ENCODE data around the gene MAML3. TPM values are rescaled to one million over a fixed set of nuclear protein-coding genes. Genes with fewer than 3 reads are reported as not detected.

Gene MAML3
- total RNA-seq (1 to 10 TPM; 1.3 to 4.6 (median 2.8) TPM), polyA plus RNA-seq (1 to 10 TPM; 1.1 to 1.2 TPM)
- long read RNA-seq, donor 1, full-length matches to known transcripts, result 1 of 2 reads
- long read RNA-seq, donor 1, partial matches to known transcripts, result 0 of 2 reads
- long read RNA-seq, donor 1, other reads (novel, unspliced or antisense), result 1 of 2 reads
- long read RNA-seq, donor 2, partial matches to known transcripts, result 0 of 2 reads
- long read RNA-seq, donor 2, other reads (novel, unspliced or antisense), result 2 of 2 reads
- long read RNA-seq, donor 3, partial matches to known transcripts, result 1 of 3 reads
- long read RNA-seq, donor 3, other reads (novel, unspliced or antisense), result 2 of 3 reads

GRCh38 chr4:140153718-140154571 lies at the start of gene MAML3:
Gene MAML3, minus strand, starts transcription at chr4:140154184. Its CDS starts 857 bp downstream, at chr4:140153327.
- ATAC-seq (peak; percentile 62 to 83 (median 74)), DNase-seq (peak; percentile 95)
- H3K27me3 ChIP-seq, result no peaks in the 10 kb centered on the region
- TF ChIP-seq CTCF (IDR thresholded peaks at IDR 0.05), result no peak
- H3K4me1 ChIP-seq, result peaks cover 0 to 44% (median 7%) of the 10 kb centered on the region in 9 donors
- intact Hi-C loops (cut with DNase I), result loop anchor here (1.0 to 10.0 kb wide), 17 partner anchors 57 to 487 kb away; partner anchors contain the start of gene MGST2 (in 1 of the 10)
- H3K4me3 ChIP-seq, result peak within 1 kb of the TSS; percentile 65 to 92 (median 84)
- no peaks in the 10 kb centered on the region for H3K9me3 ChIP-seq
- no peaks in the 10 kb centered on the region for H3K36me3 ChIP-seq
- WGBS, 2 donors, result 0% methylated on average over 77 to 79 of the region's 79 CpGs
- H3K27ac ChIP-seq, result peak within 1 kb of the TSS; percentile 85 to 100 (median 99)

- 86 to 91% methylated on average over 1 of the region's 1 CpG for WGBS, 2 donors
- DNase-seq (no peak), ATAC-seq (no peak)
- Histone ChIP-seq H3K4me1 (no peaks in the 10 kb centered on the region), H3K9me3 (peaks cover 0 to 16% (median 0%) of the 10 kb centered on the region in 11 donors), H3K27ac (no peak overlapping the region), H3K4me3 (no peak overlapping the region), H3K36me3 (no peaks in the 10 kb centered on the region), H3K27me3 (no peaks in the 10 kb centered on the region)
- TF ChIP-seq CTCF (IDR thresholded peaks at IDR 0.05), result no peak
- intact Hi-C loops (cut with DNase I), result no loop called here
These were observed 45.0 kb upstream of the MAML3 start for GRCh38 chr4:140198942-140199341.

- no peak for ATAC-seq
- WGBS, 2 donors, result 80 to 87% methylated on average over 6 of the region's 6 CpGs
- TF ChIP-seq CTCF (IDR thresholded peaks at IDR 0.05), result no peak
These were observed 41.8 kb upstream of the MAML3 start for GRCh38 chr4:140195806-140196205.

GRCh38 chr4:140189805-140190204 lies 35.8 kb upstream of the MAML3 start:
- 81 to 84% methylated on average over 2 of the region's 2 CpGs for WGBS, 2 donors
- no peak overlapping the region for H3K4me3 ChIP-seq
- DNase-seq (no peak), ATAC-seq (no peak)
- H3K27me3 ChIP-seq, result no peaks in the 10 kb centered on the region
- intact Hi-C loops (cut with DNase I), result no loop called here
- H3K36me3 ChIP-seq, result no peaks in the 10 kb centered on the region
- no peak overlapping the region for H3K27ac ChIP-seq
- no peaks in the 10 kb centered on the region for H3K9me3 ChIP-seq
- peaks cover 0 to 4% (median 0%) of the 10 kb centered on the region in 9 donors for H3K4me1 ChIP-seq
- TF ChIP-seq CTCF (IDR thresholded peaks at IDR 0.05), result no peak

More at GRCh38 chr4:140195806-140196205, 41.8 kb upstream of the MAML3 start:
- Histone ChIP-seq H3K36me3 (no peaks in the 10 kb centered on the region), H3K27me3 (no peaks in the 10 kb centered on the region), H3K9me3 (peaks cover 0 to 6% (median 0%) of the 10 kb centered on the region in 11 donors), H3K27ac (no peak overlapping the region), H3K4me1 (no peaks in the 10 kb centered on the region), H3K4me3 (no peak overlapping the region)
- intact Hi-C loops (cut with DNase I), result no loop called here
- DNase-seq, result no peak

All from heart right ventricle (tissue), 16 donors.